A549 (cell line): ENCODE data around the gene RSBN1. TPM values are rescaled to one million over a fixed set of nuclear protein-coding genes. Genes with fewer than 3 reads are reported as not detected.
A peak's percentile ranks its signal among the peaks of the same experiment; 100 is the strongest.

Experiments used
- ATAC-seq, 2 experiments: fragments of 200-7000 bp in 1 of 2; fragments of >200 bp in 1 of 2; cut with Nextera tagmentation in 1 of 2; cut with Tn5 transposase in 1 of 2; 3 replicates each; pipeline versions ENCODE4 v1.8.0 to v1.9.1; 2018 to 2020; ENCODE audit warnings: mild to moderate bottlenecking in 1 of 2, moderate library complexity in 1 of 2
- CTCF ChIA-PET: fragments of 300-600 bp; sonication (Branson Sonifier 250); formaldehyde crosslinking; extraction: SDS; loops from one replicate; lab custom pipeline; 2021; ENCODE audit warnings: antibody characterized with exemption, inconsistent platforms; lab: Yijun Ruan, JAX
- POLR2A ChIA-PET: fragments of 350-600 bp; formaldehyde crosslinking; extraction: SDS; loops from one replicate; lab custom pipeline; 2021; ENCODE audit warnings: antibody characterized with exemption, inconsistent platforms; lab: Yijun Ruan, JAX
- DNase-seq, 2 experiments: peaks; one replicate each; pipeline versions ENCODE4 v3.0.0 to v3.0.0-alpha.2; 2011 to 2016; ENCODE audit warnings: low read depth in 1 of 2, low spot score in 1 of 2
- FAIRE-seq: peaks from 2 replicates; lab custom pipeline; 2011; peaks lifted over from hg19 to GRCh38; lab: Jason Lieb, UNC
- H3K27ac ChIP-seq, 2 experiments: fragments of >200 bp; sonication (Bioruptor Twin); formaldehyde crosslinking; 3 replicates each; pipeline ENCODE4 v1.5.1; 2016 to 2017
- H3K4me1 ChIP-seq: fragments of >200 bp; sonication (Bioruptor Twin); formaldehyde crosslinking; 3 replicates; pipeline ENCODE4 v1.6.1; 2016
- H3K4me2 ChIP-seq: fragments of >200 bp; sonication (Bioruptor Twin); formaldehyde crosslinking; 3 replicates; pipeline ENCODE4 v1.6.1; 2016
- H3K4me3 ChIP-seq: fragments of >200 bp; sonication (Bioruptor Twin); formaldehyde crosslinking; 3 replicates; pipeline ENCODE4 v1.5.1; 2016
- H3K9me3 ChIP-seq: fragments of >200 bp; sonication (Bioruptor Twin); formaldehyde crosslinking; 3 replicates; pipeline ENCODE4 v1.6.1; 2016
- BCL3 ChIP-seq: fragments of >200 bp; sonication (Bioruptor Twin); formaldehyde crosslinking; IDR thresholded peaks from 3 replicates; pipeline ENCODE4 v1.6.1; 2016
- CEBPB ChIP-seq, 2 experiments: fragments of >200 bp in 1 of 2; sonication (Bioruptor Twin) in 1 of 2; formaldehyde crosslinking in 1 of 2; IDR thresholded peaks; 2 replicates each; pipeline ENCODE4 v1.6.1; 2012 to 2016
- EHMT2 ChIP-seq: fragments of 200-600 bp; sonication (generic); IDR thresholded peaks from 2 replicates; pipeline ENCODE4 v1.6.1; 2016; ENCODE audit warnings: antibody characterized with exemption, low read depth, mild to moderate bottlenecking, moderate library complexity
- EP300 ChIP-seq, 2 experiments: fragments of >200 bp; sonication (Bioruptor Twin); formaldehyde crosslinking; IDR thresholded peaks; 2 replicates in 1 of 2; 3 replicates in 1 of 2; pipeline ENCODE4 v1.6.1; 2016 to 2017
- FOSL2 ChIP-seq, 2 experiments: fragments of 450-650 bp in 1 of 2; fragments of >200 bp in 1 of 2; sonication (Bioruptor Twin) in 1 of 2; formaldehyde crosslinking; IDR thresholded peaks; 2 replicates each; pipeline versions ENCODE4 v1.5.0 to v1.6.1; 2016 to 2020; ENCODE audit warnings: mild to moderate bottlenecking in 1 of 2, moderate library complexity in 1 of 2
- GATA3 ChIP-seq: IDR thresholded peaks from 2 replicates; pipeline ENCODE4 v1.6.1; 2012; ENCODE audit warnings: borderline replicate concordance
- HDAC2 ChIP-seq: fragments of 200-600 bp; sonication (generic); IDR thresholded peaks from 2 replicates; pipeline ENCODE4 v1.6.1; 2016
- HOXA7 ChIP-seq: fragments of 250-450 bp; sonication (Bioruptor Pico); IDR thresholded peaks from 2 replicates; pipeline ENCODE4 v1.5.0; 2020; ENCODE audit warnings: mild to moderate bottlenecking, moderate library complexity
- JUN ChIP-seq, 2 experiments: fragments of >200 bp; sonication (Bioruptor Twin); formaldehyde crosslinking; IDR thresholded peaks; 2 replicates in 1 of 2; 3 replicates in 1 of 2; pipeline ENCODE4 v1.6.1; 2016 to 2017
- JUNB ChIP-seq: fragments of >200 bp; sonication (Bioruptor Twin); formaldehyde crosslinking; IDR thresholded peaks from 2 replicates; pipeline ENCODE4 v1.6.1; 2016
- KDM1A ChIP-seq: fragments of 200-600 bp; sonication (generic); IDR thresholded peaks from 2 replicates; pipeline ENCODE4 v1.6.1; 2016; ENCODE audit warnings: low read depth, mild to moderate bottlenecking
- MAX ChIP-seq: IDR thresholded peaks from 2 replicates; pipeline ENCODE4 v1.6.1; 2012
- MYC ChIP-seq: IDR thresholded peaks from 2 replicates; pipeline ENCODE4 v1.6.1; 2012; ENCODE audit warnings: mild to moderate bottlenecking, inconsistent platforms, low read length, improper control_type of control experiment, borderline replicate concordance
- NFE2L2 ChIP-seq: fragments of 150-350 bp; conservative IDR thresholded peaks from 2 replicates; pipeline ENCODE4 v1.6.1; 2014; ENCODE audit warnings: low read length
- POLR2A ChIP-seq: IDR thresholded peaks from 2 replicates; pipeline ENCODE4 v1.6.1; 2012; ENCODE audit warnings: mild to moderate bottlenecking, low read length
- RCOR1 ChIP-seq: fragments of 150-350 bp; IDR thresholded peaks from 2 replicates; pipeline ENCODE4 v1.6.1; 2014; ENCODE audit warnings: antibody characterized with exemption, low read length, low read depth
- SREBF2 ChIP-seq: fragments of 450-650 bp; IDR thresholded peaks from 2 replicates; pipeline ENCODE4 v1.6.1; 2014; ENCODE audit warnings: mild to moderate bottlenecking, moderate library complexity
- USF2 ChIP-seq: fragments of 450-650 bp; IDR thresholded peaks from 2 replicates; pipeline ENCODE4 v1.6.1; 2014; ENCODE audit warnings: antibody characterized with exemption
- ZNF302 ChIP-seq: fragments of 250-450 bp; sonication (Bioruptor Pico); IDR thresholded peaks from 2 replicates; pipeline ENCODE4 v1.9.0; 2021; ENCODE audit warnings: inconsistent platforms, mild to moderate bottlenecking, moderate library complexity
- WGBS: methylation state at CpG from one replicate; pipeline ENCODE4 v1.1.6; 2017; ENCODE audit errors: missing lambda C conversion rate; 5-methylcytosine and 5-hydroxymethylcytosine counted together
- polyA plus RNA-seq, 4 experiments: library from polyadenylated mRNA; depleted of rRNA in 3 of 4; stranded (reverse); fragments of >200 nt; fragmentation: RNase III in 1 of 4; extraction: RNeasy Plus Mini Kit Qiagen cat#74134 plus additional on column Dnase treatment in 1 of 4; gene quantifications; 2 replicates in 3 of 4; 3 replicates in 1 of 4; pipeline ENCODE4 v1.2.3, GENCODE V29; 2011 to 2017

Gene RSBN1
- polyA plus RNA-seq, 2 of the 4 experiments (the other 2 are of a cell fraction), result 3.0 to 9.7 TPM

GRCh38 chr1:113804421-113805255 is 7.6 kb downstream of the RSBN1 start:
- Histone ChIP-seq H3K4me3 (peak overlapping the region; percentile 27; the same call in 2 of the 3 replicates), H3K27ac (peak overlapping the region; percentile 44 to 75; a peak in 4 of 6 replicates), H3K4me2 (peak overlapping the region; percentile 53), H3K9me3 (no peaks in the 10 kb centered on the region), H3K4me1 (peaks cover 27% of the 10 kb centered on the region)
- 36% methylated on average over 8 of the region's 8 CpGs for WGBS
- TF ChIP-seq SREBF2, result no peak
- TF ChIP-seq HOXA7 (CRISPR knock-in tag), result no peak
- no peak for TF ChIP-seq USF2
- TF ChIP-seq CEBPB (IDR thresholded peaks at IDR 0.05), result peak; percentile 72 to 74
- TF ChIP-seq RCOR1, result no peak
- no peak for TF ChIP-seq NFE2L2
- no peak for TF ChIP-seq MAX
- TF ChIP-seq FOSL2 (IDR thresholded peaks at IDR 0.05), result peak; percentile 70; the same call in 1 of the 2 replicates
- peak; percentile 93 for TF ChIP-seq FOSL2 (CRISPR knock-in tag; IDR thresholded peaks at IDR 0.05)
- no peak for TF ChIP-seq BCL3
- TF ChIP-seq GATA3, result peak; percentile 28; the same call in 1 of the 2 replicates
- TF ChIP-seq POLR2A, result no peak
- peak; percentile 52; the same call in 1 of the 2 replicates for TF ChIP-seq JUNB
- CTCF ChIA-PET, result interaction anchor here (0.8 kb wide), 1 partner anchor 28 kb away, joined by 3 read pairs; no protein-coding TSS in a partner anchor
- no peak for FAIRE-seq
- POLR2A ChIA-PET, result no interaction called here
- ATAC-seq, result peak; percentile 95 to 99
- peak; percentile 64 to 67 for DNase-seq

- Histone ChIP-seq H3K27ac (no peak overlapping the region), H3K9me3 (no peaks in the 10 kb centered on the region), H3K4me3 (no peak overlapping the region), H3K4me2 (no peak overlapping the region), H3K4me1 (peaks cover 16% of the 10 kb centered on the region)
- no peak for TF ChIP-seq EHMT2
- TF ChIP-seq ZNF302, result no peak
- TF ChIP-seq KDM1A, result no peak
- no peak for TF ChIP-seq NFE2L2
- no peak for TF ChIP-seq HDAC2
- no peak for TF ChIP-seq RCOR1
- no peak for TF ChIP-seq GATA3
- CTCF ChIA-PET, result no interaction called here
- 97% methylated on average over 3 of the region's 3 CpGs for WGBS
- no peak for FAIRE-seq
- no peak for ATAC-seq
- DNase-seq, result no peak
- POLR2A ChIA-PET, result no interaction called here
These were observed 9.8 kb downstream of the RSBN1 start for GRCh38 chr1:113802367-113803007.

GRCh38 chr1:113800487-113800886 is 11.8 kb downstream of the RSBN1 start:
- CTCF ChIA-PET, result no interaction called here
- WGBS, result 95% methylated on average over 3 of the region's 3 CpGs
- H3K9me3 ChIP-seq, result no peaks in the 10 kb centered on the region
- H3K4me1 ChIP-seq, result peaks cover 13% of the 10 kb centered on the region
- ATAC-seq (no peak), FAIRE-seq (no peak), DNase-seq (no peak)
- no peak overlapping the region for H3K4me3 ChIP-seq
- POLR2A ChIA-PET, result no interaction called here
- H3K4me2 ChIP-seq, result no peak overlapping the region
- TF ChIP-seq JUN (IDR thresholded peaks at IDR 0.05), result no peak
- no peak for TF ChIP-seq EP300 (IDR thresholded peaks at IDR 0.05)
- no peak for TF ChIP-seq MYC
- no peak overlapping the region for H3K27ac ChIP-seq
